GM12891 (cell line): ENCODE results near the gene GIT2.

Experiments
- POLR2A ChIP-seq: IDR thresholded peaks from 2 replicates; pipeline ENCODE4 v1.6.1; 2011; ENCODE audit warnings: low read depth, low read length, control low read depth
- POLR2AphosphoS5 ChIP-seq: IDR thresholded peaks from 2 replicates; pipeline ENCODE4 v1.6.1; 2011; ENCODE audit warnings: low read depth, low read length, control low read depth
- POU2F2 ChIP-seq: IDR thresholded peaks from 2 replicates; pipeline ENCODE4 v1.6.1; 2011; ENCODE audit warnings: low read depth, mild to moderate bottlenecking, control low read depth, low read length, moderate library complexity
- SPI1 ChIP-seq: IDR thresholded peaks from 2 replicates; pipeline ENCODE4 v1.6.1; 2011; ENCODE audit warnings: low read depth, low read length, control low read depth
- TAF1 ChIP-seq: IDR thresholded peaks from 2 replicates; pipeline ENCODE4 v1.6.1; 2011; ENCODE audit warnings: low read depth, low read length, control low read depth

DNA sequence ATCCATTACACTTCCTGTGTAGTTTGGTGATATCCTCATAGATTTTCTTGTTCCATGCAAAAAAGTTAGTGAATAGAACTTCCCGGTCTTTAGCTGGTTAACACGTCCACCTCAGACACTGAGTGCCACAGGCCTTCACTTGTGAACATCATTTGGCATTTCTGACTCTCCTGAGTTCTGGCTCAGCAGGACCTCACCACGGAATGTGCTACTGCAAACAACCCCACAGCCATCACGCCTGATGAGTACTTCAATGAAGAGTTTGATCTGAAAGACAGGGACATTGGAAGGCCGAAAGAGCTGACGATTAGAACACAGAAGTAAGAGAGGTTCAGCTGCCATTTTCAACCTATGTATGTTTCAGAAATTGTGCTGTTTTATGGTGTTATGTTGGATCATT lies 32.2 kb upstream of the GIT2 start:
- TF ChIP-seq POLR2A (no peak), TAF1 (no peak), POLR2AphosphoS5 (no peak), POU2F2 (no peak), SPI1 (no peak)
